GM06990 (cell line): Measurements from ENCODE around the gene HSPA14.
"Not testable (repeated sequence)": the region's sequence is repeated elsewhere in the genome, so short reads cannot be mapped to it uniquely, and the experiment has no call there.

Experiments
- DNase-seq: peaks from one replicate; pipeline ENCODE4 v3.0.0-alpha.2; 2011; ENCODE audit not compliant: insufficient read length; ENCODE audit errors: extremely low read depth
- H3K27me3 ChIP-seq: replicated peaks from 2 replicates; pipeline ENCODE4 v1.6.0; 2011; ENCODE audit warnings: low read length; ENCODE audit not compliant: control insufficient read depth, insufficient read depth
- H3K36me3 ChIP-seq: 2 replicates; pipeline ENCODE4 v1.5.1; 2011; ENCODE audit warnings: low read length; ENCODE audit not compliant: control insufficient read depth, insufficient read depth
- H3K4me3 ChIP-seq: replicated peaks from 2 replicates; pipeline ENCODE4 v1.5.1; 2011; ENCODE audit warnings: low read depth, mild to moderate bottlenecking, control low read depth, low read length
- CTCF ChIP-seq: IDR thresholded peaks from 2 replicates; pipeline ENCODE4 v1.5.1; 2011; ENCODE audit warnings: low read length, control low read depth, mild to moderate bottlenecking, inconsistent platforms; ENCODE audit not compliant: insufficient read depth, poor library complexity, severe bottlenecking

HSPA14 gene

DNA sequence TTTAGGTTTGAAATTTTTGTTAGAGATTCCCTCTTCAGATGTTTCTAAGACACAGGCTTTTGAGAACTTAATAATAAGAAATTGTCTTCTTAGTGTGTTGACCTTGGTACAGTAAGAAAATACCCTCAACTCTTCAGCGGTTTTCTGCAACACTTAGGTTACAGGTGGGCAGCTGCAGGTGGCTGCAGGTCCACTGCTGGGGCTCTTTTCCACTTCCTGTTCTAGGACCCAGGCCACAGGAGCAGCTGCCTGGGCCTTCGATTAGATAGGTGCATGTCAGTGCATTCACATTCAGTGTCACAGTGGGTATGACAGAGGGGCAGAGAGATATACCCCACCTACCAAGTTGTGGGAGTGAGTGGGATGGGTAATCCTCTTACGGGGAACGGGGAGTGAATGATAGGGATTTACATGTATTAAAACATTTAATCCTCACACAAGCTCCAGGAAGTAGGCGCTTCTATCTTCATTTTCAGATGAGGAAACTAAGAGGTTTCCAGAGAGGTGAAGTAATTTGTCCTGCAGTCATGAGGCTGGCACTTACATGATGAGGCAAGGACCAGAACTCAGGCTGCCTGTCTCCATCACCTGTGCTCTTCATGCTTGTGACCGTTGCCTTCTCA is 20.3 kb downstream of the HSPA14 start:
- H3K27me3 ChIP-seq: no peaks in the 10 kb centered on the region
- peaks cover 6% of the 10 kb centered on the region; the same call in 1 of the 2 replicates for H3K36me3 ChIP-seq
- H3K4me3 ChIP-seq: no peak overlapping the region
- no peak for TF ChIP-seq CTCF
- no peak for DNase-seq

GRCh38 chr10:14859043-14859442 is 20.9 kb downstream of the HSPA14 start:
- H3K27me3 ChIP-seq: no peaks in the 10 kb centered on the region
- H3K36me3 ChIP-seq: peaks cover 6% of the 10 kb centered on the region; the same call in 1 of the 2 replicates
- DNase-seq: no peak
- no peak for TF ChIP-seq CTCF
- no peak overlapping the region for H3K4me3 ChIP-seq

DNA sequence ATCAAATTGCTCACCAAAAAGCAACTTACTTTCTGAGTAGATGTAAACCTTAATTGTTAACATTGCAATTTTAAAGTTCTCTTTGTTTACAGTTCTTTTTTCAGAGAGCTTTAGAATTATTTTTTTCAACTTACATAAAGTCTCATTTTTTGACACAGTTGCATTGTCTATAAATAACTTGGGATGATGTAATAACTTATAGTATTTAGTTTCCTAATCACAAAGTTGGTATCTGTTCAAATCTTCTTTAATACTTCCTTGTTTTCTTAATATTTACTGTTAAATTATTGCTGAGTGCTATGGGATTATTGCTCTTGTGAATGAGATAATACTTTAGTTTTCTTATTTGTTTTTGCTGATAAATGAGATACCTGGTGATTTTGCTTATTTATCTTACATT is 21.7 kb downstream of the HSPA14 start:
- Histone ChIP-seq H3K27me3 (no peaks in the 10 kb centered on the region), H3K4me3 (no peak overlapping the region), H3K36me3 (peaks cover 6% of the 10 kb centered on the region; the same call in 1 of the 2 replicates)
- no peak for DNase-seq
- TF ChIP-seq CTCF: no peak

- H3K4me3 ChIP-seq: no peak overlapping the region
- H3K27me3 ChIP-seq: no peaks in the 10 kb centered on the region
- peaks cover 6% of the 10 kb centered on the region; the same call in 1 of the 2 replicates for H3K36me3 ChIP-seq
- no peak for DNase-seq
- TF ChIP-seq CTCF: no peak
Measured at GRCh38 chr10:14860791-14861190, 22.7 kb downstream of the HSPA14 start.

DNA sequence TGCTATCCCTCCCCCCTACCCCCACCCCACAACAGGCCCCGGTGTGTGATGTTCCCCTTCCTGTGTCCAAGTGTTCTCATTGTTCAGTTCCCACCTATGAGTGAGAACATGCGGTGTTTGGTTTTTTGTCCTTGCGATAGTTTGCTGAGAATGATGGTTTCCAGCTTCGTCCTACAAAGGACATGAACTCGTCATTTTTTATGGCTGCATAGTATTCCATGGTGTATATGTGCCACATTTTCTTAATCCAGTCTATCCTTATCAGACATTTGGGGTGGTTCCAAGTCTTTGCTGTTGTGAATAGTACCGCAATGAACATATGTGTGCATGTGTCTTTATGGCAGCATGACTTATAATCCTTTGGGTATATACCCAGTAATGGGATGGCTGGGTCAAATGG is 26.4 kb downstream of the HSPA14 start:
- H3K4me3 ChIP-seq, DNase-seq, H3K36me3 ChIP-seq, H3K27me3 ChIP-seq: not testable (repeated sequence)

DNA sequence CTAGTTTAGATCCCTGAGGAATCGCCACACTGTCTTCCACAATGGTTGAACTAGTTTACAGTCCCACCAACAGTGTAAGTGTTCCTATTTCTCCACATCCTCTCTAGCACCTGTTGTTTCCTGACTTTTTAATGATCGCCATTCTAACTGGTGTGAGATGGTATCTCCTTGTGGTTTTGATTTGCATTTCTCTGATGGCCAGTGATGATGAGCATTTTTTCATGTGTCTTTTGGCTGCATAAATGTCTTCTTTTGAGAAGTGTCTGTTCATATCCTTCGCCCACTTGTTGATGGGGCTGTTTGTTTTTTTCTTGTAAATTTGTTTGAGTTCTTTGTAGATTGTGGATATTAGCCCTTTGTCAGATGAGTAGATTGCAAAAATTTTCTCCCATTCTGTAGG is 26.8 kb downstream of the HSPA14 start:
- not testable (repeated sequence) for H3K36me3 ChIP-seq, H3K4me3 ChIP-seq, DNase-seq, H3K27me3 ChIP-seq
